IgD-negative memory B cell (primary cell): ENCODE results near the gene PCYT1B. TPM values are rescaled to one million over a fixed set of nuclear protein-coding genes. Genes with fewer than 3 reads are reported as not detected.

Source experiments
- H3K27ac Mint-ChIP-seq, 3 donors: one replicate each; pipeline ENCODE4 v1.8.0; 2020 to 2022; ENCODE audit warnings: mild to moderate bottlenecking in 3 of 3, mixed read lengths in 3 of 3, moderate library complexity in 1 of 3
- H3K27me3 Mint-ChIP-seq: one replicate; pipeline ENCODE4 v1.8.0; 2021; ENCODE audit warnings: mixed read lengths
- H3K36me3 Mint-ChIP-seq: one replicate; pipeline ENCODE4 v1.8.0; 2020; ENCODE audit warnings: mild to moderate bottlenecking, mixed read lengths
- H3K4me1 Mint-ChIP-seq, 3 donors: one replicate each; pipeline ENCODE4 v1.8.0; 2020 to 2022; ENCODE audit warnings: mixed read lengths in 3 of 3, mild to moderate bottlenecking in 1 of 3
- H3K4me3 Mint-ChIP-seq, 4 donors: one replicate each; pipeline ENCODE4 v1.8.0; 2020 to 2022; ENCODE audit warnings: mild to moderate bottlenecking in 4 of 4, mixed read lengths in 4 of 4, moderate library complexity in 3 of 4
- H3K9me3 Mint-ChIP-seq, 3 donors: one replicate each; pipeline ENCODE4 v1.8.0; 2020 to 2021; ENCODE audit warnings: mixed read lengths in 3 of 3, mild to moderate bottlenecking in 1 of 3
- polyA plus RNA-seq: library from polyadenylated mRNA; unstranded; fragments of 300-500 nt; fragmentation: Illumina TruSeq; gene quantifications from one replicate; pipeline ENCODE4 v1.2.3, GENCODE V29; 2021

Gene PCYT1B
- 0.13 TPM for polyA plus RNA-seq

- H3K27ac Mint-ChIP-seq, result no peak within 1 kb of the TSS
- H3K9me3 Mint-ChIP-seq, result no peaks in the 10 kb centered on the region
- peak within 1 kb of the TSS; percentile 13 to 92 (median 82) for H3K4me3 Mint-ChIP-seq
- peaks cover 4 to 8% (median 5%) of the 10 kb centered on the region in 3 donors for H3K4me1 Mint-ChIP-seq
- H3K36me3 Mint-ChIP-seq, result no peaks in the 10 kb centered on the region
- peaks cover 31% of the 10 kb centered on the region for H3K27me3 Mint-ChIP-seq
Measured at GRCh38 chrX:24647257-24648058, at the start of gene PCYT1B. TSS of gene PCYT1B (minus strand) at chrX:24647347. CDS start at chrX:24647105, 242 bp downstream.

- Mint-ChIP-seq H3K4me1 (peaks cover 6 to 9% (median 8%) of the 10 kb centered on the region in 3 donors), H3K27me3 (no peaks in the 10 kb centered on the region), H3K9me3 (no peaks in the 10 kb centered on the region), H3K36me3 (no peaks in the 10 kb centered on the region), H3K4me3 (peak overlapping the region in 1 of 4 donors; percentile 48), H3K27ac (no peak overlapping the region)
Measured at GRCh38 chrX:24696294-24696693, 49.1 kb upstream of the PCYT1B start.

DNA sequence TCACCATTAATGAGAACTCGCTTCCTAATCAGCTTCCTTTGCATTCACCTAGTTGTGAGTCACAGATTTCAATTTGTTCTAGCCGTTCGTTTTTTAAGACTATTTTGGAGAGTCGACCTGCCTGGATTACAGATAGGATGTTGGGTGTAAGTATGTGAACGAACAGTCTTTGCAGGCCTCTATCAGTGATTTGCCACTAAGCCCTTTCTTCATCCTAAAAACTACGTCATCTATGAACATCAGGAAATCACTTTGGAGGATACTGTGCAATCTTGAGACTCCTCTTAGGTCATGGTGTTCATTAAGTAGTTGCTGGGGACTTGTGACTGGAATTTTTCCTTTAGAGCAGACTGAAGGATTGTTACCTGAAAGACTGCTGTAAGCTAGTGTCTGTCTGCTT, 47.7 kb upstream of the PCYT1B start:
- Mint-ChIP-seq H3K9me3 (no peaks in the 10 kb centered on the region), H3K27me3 (no peaks in the 10 kb centered on the region), H3K4me1 (peaks cover 6 to 9% (median 8%) of the 10 kb centered on the region in 3 donors), H3K4me3 (peak overlapping the region; percentile 90 to 97 (median 96)), H3K36me3 (no peaks in the 10 kb centered on the region), H3K27ac (no peak overlapping the region)

- Mint-ChIP-seq H3K4me3 (peak within 1 kb of the TSS; percentile 90 to 97 (median 96)), H3K27ac (peak within 1 kb of the TSS; percentile 59 to 88 (median 87))
Measured at GRCh38 chrX:24693453-24694202, 46.5 kb upstream of the PCYT1B start, which contains the start of gene POLA1. TSS of gene POLA1 (plus strand) at chrX:24693918. CDS start at chrX:24693962, 44 bp downstream.

GRCh38 chrX:24692305-24692704, 45.2 kb upstream of the PCYT1B start:
- Mint-ChIP-seq H3K4me1 (peaks cover 7 to 9% (median 8%) of the 10 kb centered on the region in 3 donors), H3K27ac (peak overlapping the region in 1 of 3 donors; percentile 87), H3K9me3 (peaks cover 0 to 2% (median 0%) of the 10 kb centered on the region in 3 donors), H3K36me3 (no peaks in the 10 kb centered on the region), H3K27me3 (no peaks in the 10 kb centered on the region), H3K4me3 (peak overlapping the region in 3 of 4 donors; percentile 39 to 97 (median 97))

More at GRCh38 chrX:24693453-24694202, 46.5 kb upstream of the PCYT1B start, which contains the start of gene POLA1:
- H3K9me3 Mint-ChIP-seq, result peaks cover 0 to 2% (median 0%) of the 10 kb centered on the region in 3 donors
- H3K36me3 Mint-ChIP-seq, result no peaks in the 10 kb centered on the region
- H3K27me3 Mint-ChIP-seq, result no peaks in the 10 kb centered on the region
- H3K4me1 Mint-ChIP-seq, result peaks cover 7 to 9% (median 8%) of the 10 kb centered on the region in 3 donors

- no peaks in the 10 kb centered on the region for H3K36me3 Mint-ChIP-seq
- peaks cover 0 to 4% (median 3%) of the 10 kb centered on the region in 3 donors for H3K9me3 Mint-ChIP-seq
- H3K27ac Mint-ChIP-seq, result no peak overlapping the region
- peaks cover 3% of the 10 kb centered on the region for H3K27me3 Mint-ChIP-seq
- no peak overlapping the region for H3K4me3 Mint-ChIP-seq
- peaks cover 1 to 5% (median 1%) of the 10 kb centered on the region in 3 donors for H3K4me1 Mint-ChIP-seq
Measured at GRCh38 chrX:24684048-24684447, 36.9 kb upstream of the PCYT1B start.

GRCh38 chrX:24682739-24683432, 35.7 kb upstream of the PCYT1B start:
- H3K36me3 Mint-ChIP-seq, result no peaks in the 10 kb centered on the region
- H3K27ac Mint-ChIP-seq, result no peak overlapping the region
- H3K4me3 Mint-ChIP-seq, result no peak overlapping the region
- H3K4me1 Mint-ChIP-seq, result peaks cover 0 to 5% (median 1%) of the 10 kb centered on the region in 3 donors
- peaks cover 0 to 4% (median 3%) of the 10 kb centered on the region in 3 donors for H3K9me3 Mint-ChIP-seq
- peaks cover 4% of the 10 kb centered on the region for H3K27me3 Mint-ChIP-seq

DNA sequence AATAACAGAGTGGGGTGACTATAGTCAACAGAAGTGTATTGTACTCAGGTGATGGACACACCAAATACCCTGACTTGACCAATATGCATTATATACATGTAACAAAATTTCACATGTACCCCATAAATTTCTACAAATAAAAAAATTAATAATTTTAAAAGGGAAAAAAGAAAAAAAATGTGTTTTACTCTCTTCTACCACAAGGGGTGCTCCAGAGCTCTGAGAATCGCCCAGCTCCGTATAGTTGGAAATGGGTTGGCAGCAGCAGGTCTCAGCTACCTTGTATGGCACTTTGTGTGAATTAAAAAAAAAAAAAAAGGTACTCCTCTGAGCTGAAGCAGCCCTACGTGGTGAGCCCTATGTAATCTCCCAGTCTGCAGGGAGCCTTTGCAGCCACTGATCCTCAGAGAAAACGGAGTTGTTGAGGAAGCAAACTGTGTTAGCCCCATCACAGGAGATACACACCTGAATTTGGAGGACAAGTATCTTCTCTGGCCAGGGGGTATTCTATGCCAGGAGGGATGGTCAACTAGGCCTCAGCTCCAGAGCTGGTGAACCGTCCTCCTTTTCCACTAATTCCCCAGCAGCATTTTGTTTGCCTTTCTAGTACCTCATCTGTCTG, 29.4 kb upstream of the PCYT1B start:
- peaks cover 0 to 2% (median 1%) of the 10 kb centered on the region in 3 donors for H3K4me1 Mint-ChIP-seq
- H3K27ac Mint-ChIP-seq, result no peak overlapping the region
- H3K36me3 Mint-ChIP-seq, result no peaks in the 10 kb centered on the region

GRCh38 chrX:24673424-24673823, 26.3 kb upstream of the PCYT1B start:
- H3K27me3 Mint-ChIP-seq, result peaks cover 2% of the 10 kb centered on the region
- no peaks in the 10 kb centered on the region for H3K36me3 Mint-ChIP-seq
- H3K4me3 Mint-ChIP-seq, result no peak overlapping the region

More for the DNA sequence above, 29.4 kb upstream of the PCYT1B start:
- Mint-ChIP-seq H3K4me3 (no peak overlapping the region), H3K27me3 (peaks cover 4% of the 10 kb centered on the region), H3K9me3 (peaks cover 0 to 2% (median 0%) of the 10 kb centered on the region in 3 donors)

GRCh38 chrX:24672701-24673190, 25.6 kb upstream of the PCYT1B start:
- Mint-ChIP-seq H3K36me3 (no peaks in the 10 kb centered on the region), H3K4me3 (no peak overlapping the region), H3K27me3 (peaks cover 2% of the 10 kb centered on the region)

More at GRCh38 chrX:24673424-24673823, 26.3 kb upstream of the PCYT1B start:
- Mint-ChIP-seq H3K4me1 (peaks cover 0 to 2% (median 0%) of the 10 kb centered on the region in 3 donors), H3K27ac (no peak overlapping the region), H3K9me3 (no peaks in the 10 kb centered on the region)

GRCh38 chrX:24668111-24668510, 21.0 kb upstream of the PCYT1B start:
- Mint-ChIP-seq H3K36me3 (no peaks in the 10 kb centered on the region), H3K9me3 (no peaks in the 10 kb centered on the region), H3K4me1 (no peaks in the 10 kb centered on the region), H3K27ac (no peak overlapping the region), H3K4me3 (no peak overlapping the region), H3K27me3 (peaks cover 1% of the 10 kb centered on the region)

More at GRCh38 chrX:24672701-24673190, 25.6 kb upstream of the PCYT1B start:
- Mint-ChIP-seq H3K4me1 (peaks cover 0 to 2% (median 0%) of the 10 kb centered on the region in 3 donors), H3K27ac (no peak overlapping the region), H3K9me3 (no peaks in the 10 kb centered on the region)

DNA sequence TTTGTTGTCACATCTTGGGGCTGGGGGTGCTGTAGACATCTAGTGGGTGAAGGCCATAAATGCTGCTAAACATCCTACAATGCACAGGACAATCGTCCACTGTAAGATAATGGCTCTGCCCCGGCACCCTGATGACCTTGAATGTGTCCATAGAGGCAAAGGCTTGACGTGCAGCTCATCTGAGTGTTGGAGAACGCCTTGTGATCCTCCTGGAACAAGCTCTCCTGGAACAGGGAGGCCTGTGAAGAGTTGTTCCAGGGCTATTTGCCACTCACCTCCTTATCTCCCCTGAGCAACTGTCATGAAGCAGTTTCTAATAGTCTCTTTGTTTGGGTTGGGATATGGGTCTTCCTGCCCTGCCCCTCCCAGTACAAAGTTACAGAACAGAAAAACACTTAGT, 15.2 kb upstream of the PCYT1B start:
- no peaks in the 10 kb centered on the region for H3K4me1 Mint-ChIP-seq
- H3K9me3 Mint-ChIP-seq, result no peaks in the 10 kb centered on the region
- no peak overlapping the region for H3K4me3 Mint-ChIP-seq
- peaks cover 1% of the 10 kb centered on the region for H3K27me3 Mint-ChIP-seq
- no peak overlapping the region for H3K27ac Mint-ChIP-seq
- no peaks in the 10 kb centered on the region for H3K36me3 Mint-ChIP-seq

DNA sequence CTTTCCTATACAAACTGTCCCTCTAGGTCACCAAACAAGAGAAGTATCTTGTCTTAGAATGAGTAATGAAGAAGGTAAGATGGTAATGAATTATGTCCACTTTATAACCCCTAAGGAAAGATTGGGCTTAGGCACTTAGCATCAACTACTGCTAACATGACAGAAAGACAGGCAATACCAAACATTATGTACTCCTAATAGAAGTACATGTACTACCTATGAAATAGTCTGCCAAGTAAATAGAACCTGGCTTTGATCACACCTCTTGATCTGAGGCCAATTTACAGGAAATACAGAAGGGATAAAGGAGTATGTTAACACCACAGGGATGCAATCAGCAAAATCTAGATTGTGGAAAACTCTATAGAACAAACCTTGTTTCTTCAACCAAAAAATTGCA, 14.1 kb upstream of the PCYT1B start:
- no peak overlapping the region for H3K4me3 Mint-ChIP-seq
- H3K27me3 Mint-ChIP-seq, result peaks cover 1% of the 10 kb centered on the region
- no peaks in the 10 kb centered on the region for H3K4me1 Mint-ChIP-seq
- no peaks in the 10 kb centered on the region for H3K9me3 Mint-ChIP-seq
- no peaks in the 10 kb centered on the region for H3K36me3 Mint-ChIP-seq
- H3K27ac Mint-ChIP-seq, result no peak overlapping the region

GRCh38 chrX:24659646-24660045, 12.5 kb upstream of the PCYT1B start:
- H3K9me3 Mint-ChIP-seq, result no peaks in the 10 kb centered on the region

More at GRCh38 chrX:24659646-24660045, 12.5 kb upstream of the PCYT1B start:
- Mint-ChIP-seq H3K4me1 (no peaks in the 10 kb centered on the region), H3K27me3 (peaks cover 2% of the 10 kb centered on the region), H3K4me3 (no peak overlapping the region), H3K27ac (no peak overlapping the region), H3K36me3 (no peaks in the 10 kb centered on the region)
